Stimulated activated CD4-positive, alpha-beta T cell treated with anti-CD3 and anti-CD28 coated beads, Interleukin-15, amount 100 ng/mL, for 48 hours (primary cell): ENCODE measurements around the gene DFFA.
"Not testable (repeated sequence)": the region's sequence is repeated elsewhere in the genome, so short reads cannot be mapped to it uniquely, and the experiment has no call there.

Source experiments
- DNase-seq, 2 donors: peaks; one replicate each; pipeline ENCODE4 v3.0.0-alpha.2; 2020; ENCODE audit warnings: low read depth in 2 of 2

Gene DFFA

GRCh38 chr1:10467078-10467477, 5.3 kb downstream of the DFFA start:
- no peak for DNase-seq

GRCh38 chr1:10459184-10459583, 13.1 kb downstream of the DFFA start:
- DNase-seq = no peak

- DNase-seq = no peak
These were observed 14.5 kb downstream of the DFFA start for GRCh38 chr1:10457875-10458274.

- not testable (repeated sequence) for DNase-seq
These were observed 14.9 kb downstream of the DFFA start for GRCh38 chr1:10457462-10457861.

GRCh38 chr1:10456661-10457060, 15.7 kb downstream of the DFFA start:
- DNase-seq = no peak

DNA sequence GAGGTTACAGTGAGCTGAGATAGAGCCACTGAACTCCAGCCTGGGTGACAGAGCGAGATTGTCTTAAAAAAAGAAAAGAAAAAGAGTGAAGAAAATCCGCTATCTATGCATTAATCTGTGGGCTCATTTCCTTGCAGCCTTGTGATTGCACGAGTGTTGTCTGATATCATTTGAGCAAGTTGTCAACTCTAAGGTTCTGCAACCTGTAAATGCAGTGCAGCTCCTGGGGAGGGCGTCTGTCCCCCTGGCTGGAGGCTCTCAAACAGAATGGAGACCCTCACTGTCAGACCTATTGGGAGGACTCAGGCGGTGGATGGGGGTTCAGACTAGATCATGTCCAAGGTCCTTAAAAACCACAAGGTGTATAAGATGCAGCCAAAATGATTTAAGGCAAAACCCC, 16.3 kb downstream of the DFFA start:
- DNase-seq = no peak

DNA sequence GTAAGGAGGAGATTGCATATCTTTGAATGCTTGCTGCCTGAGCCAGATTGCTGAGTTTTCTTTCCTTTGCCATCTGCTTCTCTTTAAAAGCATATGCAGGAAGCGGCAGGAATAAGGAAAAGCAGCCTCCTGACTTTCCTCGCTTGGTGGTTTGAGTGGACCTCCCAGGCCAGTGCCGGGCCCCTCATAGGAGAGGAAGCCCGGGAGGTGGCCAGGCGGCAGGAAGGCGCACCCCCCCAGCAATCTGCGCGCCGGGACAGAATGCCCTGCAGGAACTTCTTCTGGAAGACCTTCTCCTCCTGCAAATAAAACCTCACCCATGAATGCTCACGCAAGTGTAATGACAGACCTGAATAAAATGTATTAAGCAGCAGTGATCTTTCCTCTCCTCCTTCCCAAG, 21.0 kb downstream of the DFFA start:
- DNase-seq = no peak

DNA sequence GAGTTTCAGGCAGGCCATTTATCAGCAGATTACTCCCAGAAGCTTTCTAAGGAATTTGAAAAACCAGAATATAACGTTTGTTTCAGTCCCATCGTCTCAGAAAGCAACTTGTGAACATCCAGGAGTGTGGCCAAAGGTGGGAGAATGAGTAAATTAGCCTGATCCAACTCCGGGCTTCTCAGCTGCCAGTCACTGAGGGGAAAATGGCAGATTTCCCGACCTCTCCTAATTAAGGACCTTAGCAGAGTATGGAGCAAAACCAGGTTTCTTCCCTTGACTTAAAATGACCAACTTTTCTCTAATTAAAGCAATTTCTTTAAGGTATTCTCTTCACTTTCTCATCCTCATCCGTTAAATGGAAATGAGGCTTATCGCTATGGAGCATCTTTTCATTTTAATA, 21.5 kb downstream of the DFFA start:
- DNase-seq = no peak

DNA sequence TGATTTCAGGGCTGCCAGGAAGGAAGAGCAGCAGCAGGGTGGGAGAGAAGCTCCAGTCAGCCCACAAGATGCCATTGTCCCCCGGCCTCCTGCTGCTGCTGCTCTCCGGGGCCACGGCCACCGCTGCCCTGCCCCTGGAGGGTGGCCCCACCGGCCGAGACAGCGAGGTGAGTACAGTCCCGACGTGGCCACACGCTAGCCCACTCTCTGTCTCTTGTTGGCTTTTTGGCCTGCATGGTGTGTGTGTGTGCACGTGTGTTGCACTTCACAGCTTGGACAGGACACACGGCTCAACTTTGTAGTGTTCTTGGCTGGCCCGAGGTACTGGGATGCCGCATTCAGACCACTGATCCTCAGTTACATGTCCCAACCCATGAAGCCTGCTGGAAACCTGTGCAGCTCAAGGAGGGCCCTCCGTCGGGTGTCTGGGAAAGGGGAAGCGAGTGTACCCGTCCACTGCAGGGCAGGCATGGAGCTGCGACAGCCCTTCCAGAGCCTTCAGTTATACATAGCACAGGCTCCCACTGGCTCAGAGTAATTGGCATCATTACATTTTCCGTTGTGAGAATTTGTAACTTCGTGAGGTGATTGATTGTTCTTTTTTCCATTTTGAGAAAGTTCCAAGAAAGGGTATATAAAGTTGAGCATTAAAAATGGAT, 22.0 kb downstream of the DFFA start:
- DNase-seq = no peak

GRCh38 chr1:10449751-10450150, 22.6 kb downstream of the DFFA start, which contains the start of gene CORT:
Gene CORT (plus strand): TSS chr1:10450031. CDS start chr1:10450224, 193 bp downstream.
- DNase-seq = no peak

- no peak for DNase-seq
These were observed 25.4 kb downstream of the DFFA start for GRCh38 chr1:10446790-10447422.

GRCh38 chr1:10444795-10445397, 27.4 kb downstream of the DFFA start:
- DNase-seq = no peak

GRCh38 chr1:10444248-10444647, 28.1 kb downstream of the DFFA start:
- DNase-seq = no peak

GRCh38 chr1:10440794-10441193, 31.5 kb downstream of the DFFA start:
- no peak for DNase-seq

GRCh38 chr1:10440305-10440704, 32.0 kb downstream of the DFFA start:
- no peak for DNase-seq

- DNase-seq = no peak
These were observed 33.6 kb downstream of the DFFA start for GRCh38 chr1:10438677-10439163.

DNA sequence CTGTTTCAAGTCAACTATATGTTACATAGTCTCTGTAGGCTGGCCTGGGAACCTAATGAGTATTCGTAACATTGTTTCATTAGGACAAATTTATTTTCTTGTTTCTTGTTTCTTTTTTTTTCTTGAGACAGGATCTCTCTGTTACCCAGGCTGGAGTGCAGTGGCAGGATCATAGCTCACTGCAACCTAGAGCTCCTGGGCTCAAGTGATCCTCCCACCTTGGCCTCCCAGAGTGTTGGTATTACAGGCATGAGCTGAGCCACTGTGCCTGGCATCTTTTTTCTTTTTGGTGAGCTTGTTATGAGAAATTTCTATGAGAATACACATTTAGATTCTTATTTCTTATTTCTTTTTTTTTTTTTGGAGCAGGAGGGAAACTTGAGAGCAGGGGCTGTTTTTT, 35.3 kb downstream of the DFFA start:
- DNase-seq = no peak

GRCh38 chr1:10434590-10434989, 37.7 kb downstream of the DFFA start:
- DNase-seq = no peak

- no peak for DNase-seq
These were observed 38.5 kb downstream of the DFFA start for GRCh38 chr1:10433790-10434189.

DNA sequence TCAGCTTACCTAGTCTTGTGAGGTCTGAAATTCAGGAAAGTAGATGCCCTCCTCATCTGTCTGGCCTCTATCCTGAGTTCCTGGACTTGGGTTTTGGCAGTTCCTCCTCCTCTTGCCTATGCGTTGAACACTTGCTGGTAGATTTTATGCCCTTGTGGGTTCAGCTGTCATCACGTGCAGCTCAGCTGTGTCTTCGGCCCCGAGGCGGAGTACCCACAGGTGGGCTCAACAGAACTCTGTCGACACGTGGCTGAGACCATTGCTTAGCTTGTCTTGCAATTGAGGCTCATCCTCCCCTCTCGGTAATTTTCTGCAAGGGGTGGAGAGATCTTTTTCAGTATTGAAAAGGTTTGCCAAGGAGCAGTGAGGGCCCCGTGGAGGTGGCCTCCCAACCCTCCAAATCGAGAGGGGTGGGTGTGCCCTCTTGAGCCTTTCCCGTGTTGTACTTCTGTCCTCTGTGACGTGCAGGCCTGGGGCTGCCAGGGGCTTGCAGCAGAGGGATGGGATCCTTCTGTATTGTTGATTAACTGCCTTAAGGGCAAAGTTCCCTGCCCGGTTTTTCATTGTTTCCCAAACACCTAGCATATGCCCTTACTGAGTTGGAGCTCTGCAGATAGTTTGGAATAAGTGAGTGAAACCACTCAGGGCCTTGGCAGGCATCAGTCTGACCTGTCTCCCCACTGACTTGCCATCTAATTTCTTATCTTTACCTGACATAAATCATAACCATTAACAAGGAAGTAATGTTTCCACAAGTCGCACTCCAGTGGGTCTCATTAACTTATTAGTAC, 39.2 kb downstream of the DFFA start:
- no peak for DNase-seq

DNA sequence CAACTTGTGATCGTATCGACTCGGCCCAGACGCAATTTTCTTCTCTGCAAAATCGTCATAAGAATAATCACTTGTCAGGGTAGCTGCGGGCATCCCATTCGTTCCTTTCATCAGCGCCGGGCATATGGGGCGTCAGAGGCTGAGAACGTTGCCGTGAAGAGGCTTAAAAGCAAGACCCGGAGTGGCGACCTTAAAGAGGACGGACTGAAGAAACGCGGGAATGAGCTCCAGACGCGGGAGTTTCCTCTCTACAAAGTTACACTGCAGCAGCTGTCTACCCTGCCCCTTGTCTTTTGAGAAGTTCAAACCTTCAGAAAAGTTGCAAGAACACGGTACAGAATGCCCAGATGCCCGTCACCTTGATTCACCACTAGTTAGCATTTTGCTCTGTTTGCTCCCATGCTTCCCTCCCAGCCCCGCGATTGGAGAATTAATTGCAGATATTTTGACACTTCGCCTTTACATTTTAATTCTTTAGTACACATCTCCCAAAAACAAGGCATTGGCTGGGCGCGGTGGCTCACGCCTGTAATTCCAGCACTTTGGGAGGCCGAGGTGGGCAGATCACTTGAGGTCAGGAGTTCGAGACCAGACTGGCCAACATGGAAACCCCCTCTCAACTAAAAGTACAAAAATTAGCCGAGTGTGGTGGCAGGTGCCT, 41.1 kb downstream of the DFFA start:
- no peak for DNase-seq
